ENCODE data around the gene CLDN4.

Gene CLDN4

GRCh38 chr7:73858807-73859206 lies 28.0 kb downstream of the CLDN4 start:
- Histone ChIP-seq H3K4me2 (ENCODE audit: insufficient read depth, low read length) (no peak overlapping the region), H3K9ac (ENCODE audit: low read depth, low read length) (no peak overlapping the region), H4K20me1 (ENCODE audit: insufficient read depth, low read length) (no peaks in the 10 kb centered on the region), H3K4me3 (ENCODE audit: low read depth in 1 of 2, low read length in 2 of 2) (no peak overlapping the region), H3K79me2 (ENCODE audit: insufficient read depth, low read length) (no peaks in the 10 kb centered on the region), H3K36me3 (ENCODE audit: insufficient read depth, low read length) (no peaks in the 10 kb centered on the region), H3K4me1 (ENCODE audit: insufficient read depth, low read length) (peaks cover 10% of the 10 kb centered on the region), H2AFZ (ENCODE audit: low read depth, low read length) (no peak overlapping the region), H3K27me3 (ENCODE audit: insufficient read depth, low read length, poor library complexity) (peaks cover 8% of the 10 kb centered on the region), H3K9me3 (ENCODE audit: insufficient read depth, low read length, severe bottlenecking) (no peaks in the 10 kb centered on the region), H3K27ac (ENCODE audit: low read length) (no peak overlapping the region)
- no peak for TF ChIP-seq CTCF (IDR thresholded peaks at IDR 0.05; ENCODE audit: borderline replicate concordance, extremely low read depth, low read length, poor library complexity, severe bottlenecking)
- TF ChIP-seq EZH2 (IDR thresholded peaks at IDR 0.05; ENCODE audit: borderline replicate concordance, low read depth, low read length, severe bottlenecking) = no peak
- no peak for ATAC-seq (ENCODE audit: insufficient read depth, low read depth)
- no peak for DNase-seq

DNA sequence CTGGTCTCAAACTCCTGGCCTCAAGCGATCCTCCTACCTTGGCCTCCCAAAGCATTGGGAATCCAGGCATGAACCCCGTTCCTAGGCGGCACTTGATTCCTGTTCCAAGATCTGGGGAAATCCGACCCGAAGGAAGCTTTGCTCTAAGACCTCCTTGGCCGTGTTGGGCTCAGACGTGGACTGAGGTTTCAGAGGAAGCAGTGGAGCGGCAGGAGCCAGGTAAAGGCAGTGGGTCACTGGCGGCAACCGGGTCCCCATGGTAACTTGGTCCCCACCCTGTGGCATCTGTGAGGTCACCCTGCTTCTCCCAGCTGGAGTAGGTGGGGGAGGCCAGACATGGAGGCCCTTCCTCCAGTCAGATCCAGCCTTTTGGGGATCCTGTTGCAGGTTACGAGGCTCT lies 30.1 kb downstream of the CLDN4 start, which contains the start of gene TMEM270:
TSS of gene TMEM270 (plus strand) at position 301 of the 400 bp plus-strand sequence. CDS start at position 337, 36 bp downstream.
- Histone ChIP-seq H3K4me3 (ENCODE audit: low read depth in 1 of 2, low read length in 2 of 2) (no peak within 1 kb of the TSS), H3K4me1 (ENCODE audit: insufficient read depth, low read length) (peaks cover 2% of the 10 kb centered on the region), H3K9me3 (ENCODE audit: insufficient read depth, low read length, severe bottlenecking) (no peaks in the 10 kb centered on the region), H3K27me3 (ENCODE audit: insufficient read depth, low read length, poor library complexity) (peaks cover 1% of the 10 kb centered on the region), H3K79me2 (ENCODE audit: insufficient read depth, low read length) (no peaks in the 10 kb centered on the region), H3K36me3 (ENCODE audit: insufficient read depth, low read length) (no peaks in the 10 kb centered on the region), H3K27ac (ENCODE audit: low read length) (no peak within 1 kb of the TSS), H2AFZ (ENCODE audit: low read depth, low read length) (no peak within 1 kb of the TSS), H4K20me1 (ENCODE audit: insufficient read depth, low read length) (no peaks in the 10 kb centered on the region), H3K4me2 (ENCODE audit: insufficient read depth, low read length) (no peak within 1 kb of the TSS), H3K9ac (ENCODE audit: low read depth, low read length) (no peak within 1 kb of the TSS)
- DNase-seq (no peak), ATAC-seq (ENCODE audit: insufficient read depth, low read depth) (no peak)
- TF ChIP-seq EZH2 (IDR thresholded peaks at IDR 0.05; ENCODE audit: borderline replicate concordance, low read depth, low read length, severe bottlenecking) (no peak), CTCF (IDR thresholded peaks at IDR 0.05; ENCODE audit: borderline replicate concordance, extremely low read depth, low read length, poor library complexity, severe bottlenecking) (no peak)

DNA sequence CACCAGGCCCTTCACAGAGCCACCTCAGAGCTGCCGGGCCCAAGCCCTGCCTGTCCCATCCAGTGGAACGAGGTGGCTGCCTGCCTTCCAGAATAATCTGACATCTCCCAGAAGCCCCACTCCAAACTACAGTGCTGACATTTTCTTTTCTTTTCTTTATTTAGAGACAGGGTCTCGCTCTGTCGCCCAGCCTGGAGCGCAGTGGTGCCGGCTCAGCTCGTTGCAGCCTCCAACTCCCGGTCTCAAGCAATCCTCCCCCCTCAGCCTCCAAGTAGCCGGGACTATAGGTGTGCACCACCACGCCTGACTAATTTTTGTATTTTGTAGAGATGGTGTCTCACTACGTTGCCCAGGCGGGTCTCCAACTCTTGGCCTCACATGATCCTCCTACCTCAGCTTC lies 30.5 kb downstream of the CLDN4 start:
- Histone ChIP-seq H3K79me2 (ENCODE audit: insufficient read depth, low read length) (no peaks in the 10 kb centered on the region), H3K4me2 (ENCODE audit: insufficient read depth, low read length) (no peak overlapping the region), H3K9me3 (ENCODE audit: insufficient read depth, low read length, severe bottlenecking) (no peaks in the 10 kb centered on the region), H2AFZ (ENCODE audit: low read depth, low read length) (no peak overlapping the region), H3K4me3 (ENCODE audit: low read depth in 1 of 2, low read length in 2 of 2) (no peak overlapping the region), H3K27ac (ENCODE audit: low read length) (no peak overlapping the region), H3K36me3 (ENCODE audit: insufficient read depth, low read length) (no peaks in the 10 kb centered on the region), H4K20me1 (ENCODE audit: insufficient read depth, low read length) (no peaks in the 10 kb centered on the region), H3K27me3 (ENCODE audit: insufficient read depth, low read length, poor library complexity) (no peaks in the 10 kb centered on the region), H3K4me1 (ENCODE audit: insufficient read depth, low read length) (no peaks in the 10 kb centered on the region), H3K9ac (ENCODE audit: low read depth, low read length) (no peak overlapping the region)
- TF ChIP-seq CTCF (IDR thresholded peaks at IDR 0.05; ENCODE audit: borderline replicate concordance, extremely low read depth, low read length, poor library complexity, severe bottlenecking) (no peak), EZH2 (IDR thresholded peaks at IDR 0.05; ENCODE audit: borderline replicate concordance, low read depth, low read length, severe bottlenecking) (no peak)
- ATAC-seq (ENCODE audit: insufficient read depth, low read depth) (no peak), DNase-seq (no peak)

Data from DND-41 (cell line).